ENCODE measurements around the gene ZNF436.

DNA sequence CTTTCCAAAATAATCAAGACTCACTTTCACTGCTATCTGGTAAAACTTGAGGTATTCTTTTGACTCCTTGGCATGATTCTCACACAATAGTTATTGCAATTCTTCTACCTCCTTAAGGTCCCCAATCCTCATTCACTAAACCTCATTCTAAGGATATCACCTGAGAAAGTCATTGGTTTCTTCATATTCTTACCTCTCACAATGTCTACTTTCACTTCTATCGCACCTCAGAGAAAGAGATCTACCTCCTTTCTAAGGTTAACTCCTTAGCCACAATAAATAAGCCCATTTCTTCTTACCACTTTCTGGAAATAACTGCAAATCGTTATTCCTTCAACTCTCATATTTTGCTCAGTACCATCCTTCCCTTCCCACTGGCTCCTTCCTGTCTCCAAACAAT is 44.2 kb downstream of the ZNF436 start:
- TF ChIP-seq, protein P1, sequence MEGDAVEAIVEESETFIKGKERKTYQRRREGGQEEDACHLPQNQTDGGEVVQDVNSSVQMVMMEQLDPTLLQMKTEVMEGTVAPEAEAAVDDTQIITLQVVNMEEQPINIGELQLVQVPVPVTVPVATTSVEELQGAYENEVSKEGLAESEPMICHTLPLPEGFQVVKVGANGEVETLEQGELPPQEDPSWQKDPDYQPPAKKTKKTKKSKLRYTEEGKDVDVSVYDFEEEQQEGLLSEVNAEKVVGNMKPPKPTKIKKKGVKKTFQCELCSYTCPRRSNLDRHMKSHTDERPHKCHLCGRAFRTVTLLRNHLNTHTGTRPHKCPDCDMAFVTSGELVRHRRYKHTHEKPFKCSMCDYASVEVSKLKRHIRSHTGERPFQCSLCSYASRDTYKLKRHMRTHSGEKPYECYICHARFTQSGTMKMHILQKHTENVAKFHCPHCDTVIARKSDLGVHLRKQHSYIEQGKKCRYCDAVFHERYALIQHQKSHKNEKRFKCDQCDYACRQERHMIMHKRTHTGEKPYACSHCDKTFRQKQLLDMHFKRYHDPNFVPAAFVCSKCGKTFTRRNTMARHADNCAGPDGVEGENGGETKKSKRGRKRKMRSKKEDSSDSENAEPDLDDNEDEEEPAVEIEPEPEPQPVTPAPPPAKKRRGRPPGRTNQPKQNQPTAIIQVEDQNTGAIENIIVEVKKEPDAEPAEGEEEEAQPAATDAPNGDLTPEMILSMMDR (conservative IDR thresholded peaks at IDR 0.05) = no peak
- TF ChIP-seq EZH2 (IDR thresholded peaks at IDR 0.05; ENCODE audit: low read depth) = no peak

Data from PC-9 (cell line).